Neuronal stem cell (in vitro differentiated cells): ENCODE measurements around the gene GLB1L3.

Source experiments
- DNase-seq: peaks from one replicate; pipeline ENCODE4 v3.0.0-alpha.2; 2013; ENCODE audit warnings: low spot score
- H2AFZ ChIP-seq: one replicate; pipeline ENCODE4 v1.6.1; 2013; ENCODE audit warnings: mild to moderate bottlenecking, low read length, inconsistent platforms
- H2AK5ac ChIP-seq: 2 replicates; pipeline ENCODE4 v1.6.1; 2013; ENCODE audit warnings: low read depth, mild to moderate bottlenecking, inconsistent platforms, low read length, moderate library complexity, mixed read lengths
- H2BK120ac ChIP-seq: 2 replicates; pipeline ENCODE4 v1.6.1; 2013; ENCODE audit warnings: low read depth, mild to moderate bottlenecking, inconsistent platforms, low read length, moderate library complexity, mixed read lengths
- H2BK12ac ChIP-seq: one replicate; pipeline ENCODE4 v1.6.1; 2013; ENCODE audit warnings: low read length, inconsistent platforms
- H2BK15ac ChIP-seq: 2 replicates; pipeline ENCODE4 v1.6.1; 2013; ENCODE audit warnings: mild to moderate bottlenecking, low read length, inconsistent platforms, mixed read lengths
- H2BK5ac ChIP-seq: one replicate; pipeline ENCODE4 v1.6.1; 2013; ENCODE audit warnings: inconsistent platforms, mild to moderate bottlenecking, low read length, moderate library complexity
- H3K14ac ChIP-seq: one replicate; pipeline ENCODE4 v1.6.1; 2013; ENCODE audit warnings: low read length, inconsistent platforms
- H3K18ac ChIP-seq: 2 replicates; pipeline ENCODE4 v1.6.1; 2013; ENCODE audit warnings: low read length, inconsistent platforms
- H3K23ac ChIP-seq: 2 replicates; pipeline ENCODE4 v1.6.1; 2013; ENCODE audit warnings: low read depth, mild to moderate bottlenecking, mixed read lengths, low read length, inconsistent platforms; ENCODE audit not compliant: poor library complexity
- H3K27ac ChIP-seq: replicated peaks from 3 replicates; pipeline ENCODE4 v1.5.1; 2013; ENCODE audit warnings: low read length, inconsistent platforms
- H3K27me3 ChIP-seq, 3 experiments: 2 replicates each; pipeline ENCODE4 v1.6.1; 2013; ENCODE audit warnings: low read length in 3 of 3, mild to moderate bottlenecking in 2 of 3, inconsistent platforms in 1 of 3, low read depth in 1 of 3, mixed read lengths in 1 of 3, moderate library complexity in 1 of 3; ENCODE audit not compliant: control insufficient read depth in 3 of 3, insufficient read depth in 3 of 3
- H3K36me3 ChIP-seq, 2 donors: replicated peaks in 1 of 2; 2 replicates each; pipeline ENCODE4 v1.6.1; 2013; ENCODE audit warnings: low read length in 2 of 2; ENCODE audit not compliant: control insufficient read depth in 2 of 2, insufficient read depth in 2 of 2
- H3K4ac ChIP-seq: 2 replicates; pipeline ENCODE4 v1.6.1; 2013; ENCODE audit warnings: inconsistent platforms, mild to moderate bottlenecking, low read length, moderate library complexity
- H3K4me1 ChIP-seq, 2 donors: 1 replicate in 1 of 2; 2 replicates in 1 of 2; pipeline ENCODE4 v1.6.1; 2013; ENCODE audit warnings: low read length in 2 of 2, low read depth in 1 of 2; ENCODE audit not compliant: control insufficient read depth in 2 of 2, insufficient read depth in 1 of 2
- H3K4me2 ChIP-seq: one replicate; pipeline ENCODE4 v1.6.1; 2013; ENCODE audit warnings: mild to moderate bottlenecking, low read length, inconsistent platforms; ENCODE audit not compliant: insufficient read depth, poor library complexity, severe bottlenecking
- H3K4me3 ChIP-seq, 2 donors: 2 replicates each; pipeline ENCODE4 v1.5.1; 2013; ENCODE audit warnings: low read length in 2 of 2, mild to moderate bottlenecking in 2 of 2, inconsistent platforms in 1 of 2, moderate library complexity in 1 of 2
- H3K79me1 ChIP-seq: one replicate; pipeline ENCODE4 v1.6.1; 2013; ENCODE audit warnings: low read depth, mild to moderate bottlenecking, inconsistent platforms, low read length, moderate library complexity
- H3K9ac ChIP-seq: one replicate; pipeline ENCODE4 v1.6.1; 2013; ENCODE audit warnings: mild to moderate bottlenecking, low read depth, low read length, inconsistent platforms; ENCODE audit not compliant: poor library complexity
- H3K9me3 ChIP-seq, 2 donors: replicated peaks in 1 of 2; 2 replicates each; pipeline versions ENCODE3 to v1.6.1; 2013; ENCODE audit warnings: low read length in 2 of 2, mild to moderate bottlenecking in 2 of 2, inconsistent platforms in 1 of 2, low read depth in 1 of 2, mixed read lengths in 1 of 2, moderate library complexity in 1 of 2; ENCODE audit not compliant: control insufficient read depth in 2 of 2, insufficient read depth in 1 of 2
- H4K8ac ChIP-seq: one replicate; pipeline ENCODE4 v1.6.1; 2013; ENCODE audit warnings: low read depth, mild to moderate bottlenecking, inconsistent platforms, low read length, moderate library complexity
- H4K91ac ChIP-seq: one replicate; pipeline ENCODE4 v1.6.1; 2013; ENCODE audit warnings: low read length, low read depth, mild to moderate bottlenecking, inconsistent platforms; ENCODE audit not compliant: poor library complexity
- WGBS, 2 donors: extraction: QIAGEN DNeasy Blood & Tissue Kit; methylation state at CpG; one replicate each; pipeline ENCODE4 v1.1.7; 2013; ENCODE audit warnings: missing lambda C conversion rate in 2 of 2, mixed read lengths in 1 of 2; ENCODE audit not compliant: insufficient read length in 2 of 2, insufficient replicate concordance in 1 of 2; ENCODE audit errors: extremely low coverage in 2 of 2; 5-methylcytosine and 5-hydroxymethylcytosine counted together

GLB1L3 gene

DNA sequence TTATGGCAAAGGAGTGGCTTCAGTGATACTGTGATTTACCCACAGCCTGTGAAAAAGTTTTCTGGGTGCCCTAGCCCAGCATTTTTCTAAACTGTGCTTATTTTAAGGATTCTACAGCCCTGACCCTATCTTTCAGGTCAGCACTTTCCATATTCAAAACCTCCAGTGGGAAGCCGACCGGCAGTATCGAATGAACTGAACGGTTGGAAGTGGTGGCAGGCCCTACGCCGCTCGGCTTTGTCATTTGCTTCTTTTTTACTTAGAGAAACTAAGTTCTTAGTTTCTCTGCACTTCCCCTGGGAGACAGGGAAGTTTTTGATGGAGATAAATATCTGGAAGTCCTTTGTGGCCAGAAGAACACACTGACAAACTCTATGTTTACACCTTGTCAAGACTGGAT lies 56.6 kb downstream of the GLB1L3 start:
- no peak overlapping the region for H2BK15ac ChIP-seq
- H3K4me2 ChIP-seq, result peak overlapping the region; percentile 99
- H2AFZ ChIP-seq, result peak overlapping the region; percentile 97
- H3K27ac ChIP-seq, result no peak overlapping the region
- no peaks in the 10 kb centered on the region for H3K9me3 ChIP-seq
- H3K4me3 ChIP-seq, result peak overlapping the region in 1 of 2 donors; percentile 58
- H4K8ac ChIP-seq, result no peak overlapping the region
- WGBS, 2 donors, result no CpG with 5 or more reads among the region's 7 CpGs
- no peak overlapping the region for H2AK5ac ChIP-seq
- no peak overlapping the region for H2BK12ac ChIP-seq
- peaks cover 0 to 37% (median 27%) of the 10 kb centered on the region in 3 experiments for H3K27me3 ChIP-seq
- no peak overlapping the region for H2BK120ac ChIP-seq
- DNase-seq, result no peak
- H3K79me1 ChIP-seq, result no peaks in the 10 kb centered on the region
- H3K9ac ChIP-seq, result no peak overlapping the region
- H3K4ac ChIP-seq, result no peak overlapping the region
- H3K23ac ChIP-seq, result no peak overlapping the region
- H3K14ac ChIP-seq, result no peak overlapping the region
- no peak overlapping the region for H3K18ac ChIP-seq
- no peak overlapping the region for H4K91ac ChIP-seq
- no peak overlapping the region for H2BK5ac ChIP-seq
- H3K36me3 ChIP-seq, result no peaks in the 10 kb centered on the region
- H3K4me1 ChIP-seq, result peaks cover 2 to 3% of the 10 kb centered on the region in 2 donors

DNA sequence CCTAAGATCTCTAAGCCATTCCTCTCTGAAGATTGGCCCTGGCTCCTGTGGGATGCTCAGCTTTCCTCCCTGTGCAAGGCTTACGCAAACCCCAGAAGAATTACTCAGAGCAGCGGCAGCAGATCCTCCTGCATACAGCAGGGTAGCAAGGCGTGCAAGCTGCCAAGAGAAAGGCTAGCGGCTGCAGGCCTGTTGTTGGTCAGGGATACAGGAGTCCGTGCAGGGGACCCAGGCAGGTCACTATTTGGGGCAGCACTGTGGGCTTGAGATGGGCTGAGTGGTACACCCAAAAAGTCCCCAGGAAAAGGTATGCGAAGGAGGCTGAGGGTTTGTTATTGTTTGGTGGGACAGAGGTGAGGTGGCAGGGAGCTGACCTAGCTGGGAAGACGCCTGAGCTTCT lies 57.1 kb downstream of the GLB1L3 start:
- no peak overlapping the region for H2BK12ac ChIP-seq

DNA sequence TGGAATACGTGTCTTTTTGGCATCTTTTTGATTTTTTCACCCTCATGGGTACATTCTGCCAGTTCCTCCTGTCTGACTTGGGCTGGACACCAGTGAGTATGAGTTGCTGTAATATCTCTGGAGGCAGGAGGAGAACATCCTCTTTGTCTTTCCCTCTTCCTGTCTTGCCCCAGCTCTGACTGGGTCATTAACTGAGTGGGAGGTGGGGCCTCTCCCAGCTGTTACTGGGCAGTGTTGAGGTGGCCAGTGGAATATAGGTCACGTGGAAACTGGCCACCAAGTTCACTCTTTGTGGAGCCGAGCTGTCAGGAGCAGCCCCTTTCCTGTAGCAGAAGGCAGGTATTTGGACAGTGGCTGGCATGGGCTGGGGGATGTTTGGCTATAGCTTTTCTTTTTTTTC lies 57.8 kb downstream of the GLB1L3 start:
- Histone ChIP-seq H3K4me1 (peaks cover 2 to 3% of the 10 kb centered on the region in 2 donors), H3K36me3 (no peaks in the 10 kb centered on the region), H3K27me3 (peaks cover 0 to 33% (median 27%) of the 10 kb centered on the region in 3 experiments), H3K4me2 (no peak overlapping the region), H3K9ac (no peak overlapping the region), H3K23ac (no peak overlapping the region), H2BK5ac (no peak overlapping the region), H3K4me3 (no peak overlapping the region), H2AFZ (no peak overlapping the region), H2BK120ac (no peak overlapping the region), H2BK12ac (no peak overlapping the region), H3K9me3 (no peaks in the 10 kb centered on the region), H3K14ac (no peak overlapping the region), H2BK15ac (no peak overlapping the region), H2AK5ac (no peak overlapping the region), H4K91ac (no peak overlapping the region), H4K8ac (no peak overlapping the region), H3K79me1 (no peaks in the 10 kb centered on the region), H3K27ac (no peak overlapping the region), H3K4ac (no peak overlapping the region), H3K18ac (no peak overlapping the region)
- no CpG with 5 or more reads among the region's 3 CpGs for WGBS, 2 donors
- no peak for DNase-seq

More for the DNA sequence above, 57.1 kb downstream of the GLB1L3 start:
- no peak overlapping the region for H3K18ac ChIP-seq
- no peak overlapping the region for H2BK5ac ChIP-seq
- H2AK5ac ChIP-seq, result no peak overlapping the region
- H3K14ac ChIP-seq, result no peak overlapping the region
- H3K9ac ChIP-seq, result no peak overlapping the region
- peaks cover 0 to 37% (median 27%) of the 10 kb centered on the region in 3 experiments for H3K27me3 ChIP-seq
- H3K9me3 ChIP-seq, result no peaks in the 10 kb centered on the region
- H3K79me1 ChIP-seq, result no peaks in the 10 kb centered on the region
- no peak overlapping the region for H3K4me2 ChIP-seq
- no peak for DNase-seq
- H4K91ac ChIP-seq, result no peak overlapping the region
- H3K27ac ChIP-seq, result no peak overlapping the region
- no peak overlapping the region for H3K4me3 ChIP-seq
- no peak overlapping the region for H2BK120ac ChIP-seq
- H4K8ac ChIP-seq, result no peak overlapping the region
- H3K4me1 ChIP-seq, result peaks cover 2 to 3% of the 10 kb centered on the region in 2 donors
- no peaks in the 10 kb centered on the region for H3K36me3 ChIP-seq
- H2AFZ ChIP-seq, result no peak overlapping the region
- H3K4ac ChIP-seq, result no peak overlapping the region
- no peak overlapping the region for H2BK15ac ChIP-seq
- WGBS, 2 donors, result no CpG with 5 or more reads among the region's 7 CpGs
- no peak overlapping the region for H3K23ac ChIP-seq

DNA sequence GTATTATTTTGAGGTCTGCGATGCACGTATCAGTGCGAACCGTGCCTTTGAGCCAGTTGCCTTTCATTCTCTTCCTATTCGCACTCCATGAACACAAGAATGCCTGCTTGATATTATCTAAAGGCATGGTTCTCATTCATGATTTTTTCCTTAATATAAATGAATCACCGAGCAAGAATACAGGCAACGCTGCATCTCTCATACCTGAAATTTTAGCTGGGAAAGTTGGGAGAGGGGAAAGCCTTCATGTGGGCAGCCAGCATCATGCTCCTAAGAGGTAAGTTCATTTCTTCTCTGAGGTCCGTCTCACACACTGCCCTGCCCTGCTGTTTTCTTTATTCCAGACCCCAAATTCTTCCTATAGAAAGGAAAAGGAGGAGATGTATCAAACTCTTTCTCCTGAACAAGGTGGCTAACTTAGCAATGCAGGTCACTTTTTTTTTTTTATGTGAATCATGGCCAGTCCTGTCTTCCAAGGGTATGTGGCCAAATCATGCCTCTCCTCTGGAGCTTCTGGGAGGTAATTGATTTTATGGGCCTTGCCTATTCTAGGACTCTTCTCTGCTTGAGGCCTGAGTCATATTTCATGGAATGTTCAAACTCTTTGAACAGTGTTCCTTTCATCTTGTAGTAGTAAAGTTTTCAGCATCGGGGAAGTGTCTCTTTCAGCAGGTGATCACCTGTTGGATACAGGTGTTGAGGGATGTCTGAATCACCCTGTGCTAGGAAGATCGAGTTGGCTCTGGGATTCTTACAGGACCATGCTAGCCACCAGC lies 58.8 kb downstream of the GLB1L3 start:
- H3K4me1 ChIP-seq, result peaks cover 2 to 3% of the 10 kb centered on the region in 2 donors
- no CpG with 5 or more reads among the region's 10 CpGs for WGBS, 2 donors
- no peak overlapping the region for H3K27ac ChIP-seq
- no peak overlapping the region for H2BK5ac ChIP-seq
- H2BK120ac ChIP-seq, result no peak overlapping the region
- H3K9me3 ChIP-seq, result no peaks in the 10 kb centered on the region
- H3K4me2 ChIP-seq, result no peak overlapping the region
- H4K8ac ChIP-seq, result no peak overlapping the region
- H3K9ac ChIP-seq, result no peak overlapping the region
- no peaks in the 10 kb centered on the region for H3K79me1 ChIP-seq
- no peak overlapping the region for H3K14ac ChIP-seq
- no peak overlapping the region for H2AFZ ChIP-seq
- H2BK12ac ChIP-seq, result no peak overlapping the region
- H3K23ac ChIP-seq, result no peak overlapping the region
- no peaks in the 10 kb centered on the region for H3K36me3 ChIP-seq
- no peak overlapping the region for H2BK15ac ChIP-seq
- no peak overlapping the region for H3K4ac ChIP-seq
- H3K4me3 ChIP-seq, result no peak overlapping the region
- no peak for DNase-seq
- peaks cover 0 to 29% (median 26%) of the 10 kb centered on the region in 3 experiments for H3K27me3 ChIP-seq
- no peak overlapping the region for H2AK5ac ChIP-seq
- H4K91ac ChIP-seq, result no peak overlapping the region
- no peak overlapping the region for H3K18ac ChIP-seq
